Left ventricle myocardium inferior (tissue), 1 donor: ENCODE results near the gene RBM41. TPM values are rescaled to one million over a fixed set of nuclear protein-coding genes. Genes with fewer than 3 reads are reported as not detected.

Experiments
- total RNA-seq: library from RNA; stranded (reverse); fragmentation: NEBNext Ultra II Directional; extraction: Animal tissue kit (Norgen Biotek cat#: 25700); gene quantifications from one replicate; pipeline ENCODE4 v1.2.1, GENCODE V29; 2021
- donor health status: DM: no; HTN: yes; CAD: no; lungs with severe emphysema.

Gene RBM41
- total RNA-seq, 1 donor from 2014 or later = 13.1 TPM

Other genes starting within 250 kb of the RBM41 start
- gene RIPPLY1, start 215.5 kb downstream of the RBM41 start, total RNA-seq = not detected
- not detected for gene CLDN2, start 198.4 kb downstream of the RBM41 start, total RNA-seq
- 2.6 TPM for gene MORC4, start 118.6 kb downstream of the RBM41 start, total RNA-seq
- 1.1 TPM for gene NUP62CL, start 87.6 kb upstream of the RBM41 start, total RNA-seq
- not detected for gene DNAAF6, start 87.8 kb upstream of the RBM41 start, total RNA-seq